ENCODE results near the gene KCNMB4. TPM values are rescaled to one million over a fixed set of nuclear protein-coding genes. Genes with fewer than 3 reads are reported as not detected.

The KCNMB4 gene
- total and polyA plus RNA-seq, 4 donors, result 0.46 to 1.3 (median 0.65) TPM

- TF ChIP-seq FOXA2 (IDR thresholded peaks at IDR 0.05) (no peak), NR2F2 (IDR thresholded peaks at IDR 0.05) (no peak), RAD21 (IDR thresholded peaks at IDR 0.05) (no peak), TAF1 (conservative IDR thresholded peaks at IDR 0.05) (no peak), YY1 (IDR thresholded peaks at IDR 0.05) (no peak), EGR1 (IDR thresholded peaks at IDR 0.05; ENCODE audit: low read depth in 2 of 2) (no peak), GABPA (IDR thresholded peaks at IDR 0.05 in 1 of 2, conservative IDR thresholded peaks at IDR 0.05 in 1 of 2) (no peak), ZBTB33 (IDR thresholded peaks at IDR 0.05) (no peak), FOXA1 (IDR thresholded peaks at IDR 0.05) (no peak), HNF4G (IDR thresholded peaks at IDR 0.05) (no peak), HNF4A (conservative IDR thresholded peaks at IDR 0.05) (no peak)
- TF ChIP-seq, protein P1, sequence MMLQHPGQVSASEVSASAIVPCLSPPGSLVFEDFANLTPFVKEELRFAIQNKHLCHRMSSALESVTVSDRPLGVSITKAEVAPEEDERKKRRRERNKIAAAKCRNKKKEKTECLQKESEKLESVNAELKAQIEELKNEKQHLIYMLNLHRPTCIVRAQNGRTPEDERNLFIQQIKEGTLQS (IDR thresholded peaks at IDR 0.05), result no peak
- TF ChIP-seq, protein P2, sequence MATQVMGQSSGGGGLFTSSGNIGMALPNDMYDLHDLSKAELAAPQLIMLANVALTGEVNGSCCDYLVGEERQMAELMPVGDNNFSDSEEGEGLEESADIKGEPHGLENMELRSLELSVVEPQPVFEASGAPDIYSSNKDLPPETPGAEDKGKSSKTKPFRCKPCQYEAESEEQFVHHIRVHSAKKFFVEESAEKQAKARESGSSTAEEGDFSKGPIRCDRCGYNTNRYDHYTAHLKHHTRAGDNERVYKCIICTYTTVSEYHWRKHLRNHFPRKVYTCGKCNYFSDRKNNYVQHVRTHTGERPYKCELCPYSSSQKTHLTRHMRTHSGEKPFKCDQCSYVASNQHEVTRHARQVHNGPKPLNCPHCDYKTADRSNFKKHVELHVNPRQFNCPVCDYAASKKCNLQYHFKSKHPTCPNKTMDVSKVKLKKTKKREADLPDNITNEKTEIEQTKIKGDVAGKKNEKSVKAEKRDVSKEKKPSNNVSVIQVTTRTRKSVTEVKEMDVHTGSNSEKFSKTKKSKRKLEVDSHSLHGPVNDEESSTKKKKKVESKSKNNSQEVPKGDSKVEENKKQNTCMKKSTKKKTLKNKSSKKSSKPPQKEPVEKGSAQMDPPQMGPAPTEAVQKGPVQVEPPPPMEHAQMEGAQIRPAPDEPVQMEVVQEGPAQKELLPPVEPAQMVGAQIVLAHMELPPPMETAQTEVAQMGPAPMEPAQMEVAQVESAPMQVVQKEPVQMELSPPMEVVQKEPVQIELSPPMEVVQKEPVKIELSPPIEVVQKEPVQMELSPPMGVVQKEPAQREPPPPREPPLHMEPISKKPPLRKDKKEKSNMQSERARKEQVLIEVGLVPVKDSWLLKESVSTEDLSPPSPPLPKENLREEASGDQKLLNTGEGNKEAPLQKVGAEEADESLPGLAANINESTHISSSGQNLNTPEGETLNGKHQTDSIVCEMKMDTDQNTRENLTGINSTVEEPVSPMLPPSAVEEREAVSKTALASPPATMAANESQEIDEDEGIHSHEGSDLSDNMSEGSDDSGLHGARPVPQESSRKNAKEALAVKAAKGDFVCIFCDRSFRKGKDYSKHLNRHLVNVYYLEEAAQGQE (IDR thresholded peaks at IDR 0.05), result no peak
- Histone ChIP-seq H3K27ac (ENCODE audit: low read depth in 1 of 2, low read length in 2 of 2) (no peak overlapping the region), H3K4me1 (ENCODE audit: control insufficient read depth in 4 of 4, insufficient read depth in 4 of 4, low read length in 3 of 4) (no peaks in the 10 kb centered on the region), H3K9me3 (ENCODE audit: control insufficient read depth in 4 of 4, low read length in 3 of 4) (no peaks in the 10 kb centered on the region), H3K27me3 (ENCODE audit: control insufficient read depth in 4 of 4, insufficient read depth in 4 of 4, low read length in 3 of 4) (no peaks in the 10 kb centered on the region), H3K36me3 (ENCODE audit: control insufficient read depth in 4 of 4, insufficient read depth in 3 of 4, low read depth in 1 of 4, low read length in 3 of 4) (no peaks in the 10 kb centered on the region), H3K4me3 (ENCODE audit: low read depth in 1 of 3, low read length in 3 of 3) (no peak overlapping the region), H3K9ac (ENCODE audit: low read depth in 1 of 2, low read length in 2 of 2) (no peak overlapping the region)
- WGBS, result 74% methylated on average over 10 of the region's 10 CpGs
- no peak for DNase-seq (ENCODE audit: low spot score)
Measured at GRCh38 chr12:70467918-70468733, 102.0 kb downstream of the KCNMB4 start.

- H3K9me3 ChIP-seq (ENCODE audit: control insufficient read depth in 4 of 4, low read length in 3 of 4), result no peaks in the 10 kb centered on the region
- 91% methylated on average over 3 of the region's 3 CpGs for WGBS
- no peaks in the 10 kb centered on the region for H3K36me3 ChIP-seq (ENCODE audit: control insufficient read depth in 4 of 4, insufficient read depth in 3 of 4, low read depth in 1 of 4, low read length in 3 of 4)
- DNase-seq (ENCODE audit: low spot score), result no peak
- no peaks in the 10 kb centered on the region for H3K27me3 ChIP-seq (ENCODE audit: control insufficient read depth in 4 of 4, insufficient read depth in 4 of 4, low read length in 3 of 4)
- no peak overlapping the region for H3K4me3 ChIP-seq (ENCODE audit: low read depth in 1 of 3, low read length in 3 of 3)
- H3K9ac ChIP-seq (ENCODE audit: low read depth in 1 of 2, low read length in 2 of 2), result no peak overlapping the region
- H3K4me1 ChIP-seq (ENCODE audit: control insufficient read depth in 4 of 4, insufficient read depth in 4 of 4, low read length in 3 of 4), result no peaks in the 10 kb centered on the region
- no peak overlapping the region for H3K27ac ChIP-seq (ENCODE audit: low read depth in 1 of 2, low read length in 2 of 2)
- no peak for TF ChIP-seq EGR1 (IDR thresholded peaks at IDR 0.05; ENCODE audit: low read depth in 2 of 2)
- TF ChIP-seq HNF4G (IDR thresholded peaks at IDR 0.05), result no peak
- TF ChIP-seq RAD21 (IDR thresholded peaks at IDR 0.05), result no peak
- no peak for TF ChIP-seq CTCF (IDR thresholded peaks at IDR 0.05; ENCODE audit: low read depth, low read length, missing input control)
- TF ChIP-seq, protein P3, sequence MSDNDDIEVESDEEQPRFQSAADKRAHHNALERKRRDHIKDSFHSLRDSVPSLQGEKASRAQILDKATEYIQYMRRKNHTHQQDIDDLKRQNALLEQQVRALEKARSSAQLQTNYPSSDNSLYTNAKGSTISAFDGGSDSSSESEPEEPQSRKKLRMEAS (IDR thresholded peaks at IDR 0.05), result no peak
- no peak for TF ChIP-seq NR2F2 (IDR thresholded peaks at IDR 0.05)
- no peak for TF ChIP-seq HNF4A (conservative IDR thresholded peaks at IDR 0.05)
- TF ChIP-seq GABPA (IDR thresholded peaks at IDR 0.05 in 1 of 2, conservative IDR thresholded peaks at IDR 0.05 in 1 of 2), result no peak
- no peak for TF ChIP-seq FOXA1 (IDR thresholded peaks at IDR 0.05)
- no peak for TF ChIP-seq TAF1 (conservative IDR thresholded peaks at IDR 0.05)
- TF ChIP-seq SP1 (IDR thresholded peaks at IDR 0.05), result no peak
- no peak for TF ChIP-seq JUND (IDR thresholded peaks at IDR 0.05)
- no peak for TF ChIP-seq RXRA (IDR thresholded peaks at IDR 0.05)
- TF ChIP-seq, protein P2 (IDR thresholded peaks at IDR 0.05), result no peak
- no peak for TF ChIP-seq FOXA2 (IDR thresholded peaks at IDR 0.05)
- TF ChIP-seq, protein P1 (IDR thresholded peaks at IDR 0.05), result no peak
Measured at GRCh38 chr12:70468741-70469140, 102.7 kb downstream of the KCNMB4 start.
